GM12878 (cell line): ENCODE results near the gene MLIP. TPM values are rescaled to one million over a fixed set of nuclear protein-coding genes. Genes with fewer than 3 reads are reported as not detected.
"Not testable (repeated sequence)": the region's sequence is repeated elsewhere in the genome, so short reads cannot be mapped to it uniquely, and the experiment has no call there.

Experiments
- ATAC-seq: fragments of 200-7000 bp; cut with Tn5 transposase; 3 replicates; pipeline ENCODE4 v1.9.1; 2020; ENCODE audit warnings: mild to moderate bottlenecking, moderate library complexity
- BruUV-seq: library from RNA; stranded (reverse); fragments of 400-500 nt; replicated peaks from 2 replicates; lab custom pipeline; 2021; lab: Mats Ljungman, UMichigan
- CTCF ChIA-PET: fragments of 300-600 bp; sonication (Branson Sonifier 250); formaldehyde crosslinking; extraction: SDS; loops from one replicate; lab custom pipeline; 2021; ENCODE audit warnings: inconsistent platforms; lab: Yijun Ruan, JAX
- POLR2A ChIA-PET: fragments of 350-600 bp; formaldehyde crosslinking; extraction: SDS; loops from one replicate; lab custom pipeline; 2021; ENCODE audit warnings: inconsistent platforms; lab: Charles Lee
- RAD21 ChIA-PET: fragments of 300-600 bp; sonication (Branson Sonifier 250); formaldehyde crosslinking; loops from one replicate; lab custom pipeline; 2023; ENCODE audit warnings: antibody characterized with exemption; ENCODE audit not compliant: unreplicated experiment; lab: Charles Lee
- SMC1A ChIA-PET: fragments of 300-600 bp; sonication (Branson Sonifier 250); formaldehyde crosslinking; loops from one replicate; lab custom pipeline; 2023; ENCODE audit not compliant: unreplicated experiment, uncharacterized antibody; lab: Charles Lee
- DNase-seq: peaks from one replicate; pipeline ENCODE4 v3.0.0-alpha.2; 2011; ENCODE audit warnings: low read depth, low spot score
- FAIRE-seq: peaks from 3 replicates; lab custom pipeline; 2011; peaks lifted over from hg19 to GRCh38; lab: Jason Lieb, UNC
- H2AFZ ChIP-seq: 2 replicates; pipeline ENCODE4 v1.6.0; 2011; ENCODE audit warnings: low read depth, low read length, control low read depth; ENCODE audit not compliant: control insufficient read depth
- H3K27ac ChIP-seq: 2 replicates; pipeline ENCODE4 v1.5.1; 2011; ENCODE audit warnings: control low read depth; ENCODE audit not compliant: control insufficient read depth, insufficient read depth
- H3K27me3 ChIP-seq, 2 experiments: replicated peaks in 1 of 2; 2 replicates each; pipeline versions ENCODE4 v1.6.0 to v1.6.1; 2011; ENCODE audit warnings: low read length in 1 of 2; ENCODE audit not compliant: control insufficient read depth in 2 of 2, insufficient read depth in 2 of 2
- H3K36me3 ChIP-seq, 2 experiments: 2 replicates each; pipeline ENCODE4 v1.5.1; 2011; ENCODE audit warnings: low read length in 1 of 2; ENCODE audit not compliant: control insufficient read depth in 2 of 2, insufficient read depth in 2 of 2
- H3K4me1 ChIP-seq: 2 replicates; pipeline ENCODE4 v1.6.1; 2011; ENCODE audit warnings: mild to moderate bottlenecking, low read length, moderate library complexity, mixed read lengths; ENCODE audit not compliant: control insufficient read depth, insufficient read depth
- H3K4me2 ChIP-seq: 2 replicates; pipeline ENCODE4 v1.6.0; 2011; ENCODE audit warnings: control low read depth; ENCODE audit not compliant: control insufficient read depth, insufficient read depth
- H3K4me3 ChIP-seq: fragments of 200-600 bp; sonication (generic); 2 replicates; pipeline ENCODE4 v1.5.1; 2016
- H3K79me2 ChIP-seq: 2 replicates; pipeline ENCODE4 v1.6.0; 2011; ENCODE audit warnings: low read length; ENCODE audit not compliant: control insufficient read depth, insufficient read depth
- H3K9ac ChIP-seq: 2 replicates; pipeline ENCODE4 v1.8.0; 2011; ENCODE audit warnings: low read length, control low read depth, mixed read lengths; ENCODE audit not compliant: control insufficient read depth, insufficient read depth
- H3K9me3 ChIP-seq: replicated peaks from 3 replicates; pipeline ENCODE4 v1.5.1; 2011; ENCODE audit warnings: mild to moderate bottlenecking, low read length; ENCODE audit not compliant: control insufficient read depth, insufficient read depth
- H4K20me1 ChIP-seq: 2 replicates; pipeline ENCODE4 v1.6.0; 2011; ENCODE audit not compliant: control insufficient read depth, insufficient read depth
- ETV6 ChIP-seq, 2 experiments: fragments of 450-650 bp in 1 of 2; IDR thresholded peaks in 1 of 2; conservative IDR thresholded peaks in 1 of 2; 2 replicates each; pipeline ENCODE4 v1.6.1; 2014; ENCODE audit warnings: antibody characterized with exemption in 1 of 2, borderline replicate concordance in 1 of 2, low read depth in 1 of 2, mild to moderate bottlenecking in 1 of 2, moderate library complexity in 1 of 2
- JUNB ChIP-seq: IDR thresholded peaks from 2 replicates; pipeline ENCODE4 v1.6.1; 2016; ENCODE audit warnings: antibody characterized with exemption, mild to moderate bottlenecking
- TCF12 ChIP-seq: IDR thresholded peaks from 2 replicates; pipeline ENCODE4 v1.6.1; 2011; ENCODE audit warnings: low read depth, mild to moderate bottlenecking, low read length
- WGBS: methylation state at CpG from one replicate; pipeline ENCODE4 v1.1.6; 2016; ENCODE audit warnings: low lambda C conversion rate; ENCODE audit not compliant: insufficient replicate concordance, insufficient coverage; ENCODE audit errors: missing lambda C conversion rate; 5-methylcytosine and 5-hydroxymethylcytosine counted together
- in situ Hi-C: fragments of 300-500 bp; cut with MboI; formaldehyde crosslinking; loops from 9 replicates; pipeline ENCODE4 v1.14.3; 2018; ENCODE audit warnings: mixed read lengths
- intact Hi-C: fragments of 100-400 bp; cut with micrococcal nuclease; formaldehyde crosslinking; loops from one replicate; pipeline ENCODE4 v1.14.2; 2022; ENCODE audit not compliant: unreplicated experiment
- polyA plus RNA-seq, 11 experiments: library from polyadenylated mRNA; depleted of rRNA in 4 of 11; unstranded in 6 of 11; stranded (reverse) in 5 of 11; fragments of >200 nt; fragmentation: Nextera tagmentation in 4 of 11; fragmentation: Illumina TruSeq in 1 of 11; extraction: Ambion mirVana in 4 of 11; extraction: Trizol in 1 of 11; gene quantifications; 1 replicate in 1 of 11; 2 replicates in 10 of 11; pipeline versions ENCODE4 v1.2.1 to v1.2.3, GENCODE V29; 2011 to 2016; ENCODE audit warnings: inconsistent platforms in 2 of 11, missing spikeins in 2 of 11, low read depth in 1 of 11
- total RNA-seq, 4 experiments: library from RNA; depleted of rRNA in 3 of 4; stranded (reverse); fragments of >200 nt in 3 of 4; fragmentation: Illumina TruSeq in 1 of 4; extraction: Trizol in 1 of 4; gene quantifications; 2 replicates each; pipeline versions ENCODE4 v1.2.1 to v1.2.3, GENCODE V29; 2013 to 2021

The MLIP gene
- total and polyA plus RNA-seq, 10 of the 15 experiments (the other 5 are each of a cell fraction or from before 2014, with no cell fraction given): not detected

GRCh38 chr6:54206510-54206909 lies 95.3 kb downstream of the MLIP start:
- ATAC-seq: peak; percentile 40; the same call in 2 of the 3 replicates
- CTCF ChIA-PET: no interaction called here
- no peak overlapping the region for H3K4me2 ChIP-seq
- no peaks in the 10 kb centered on the region for H3K9me3 ChIP-seq
- H3K4me3 ChIP-seq: no peak overlapping the region
- no peak for FAIRE-seq
- H3K79me2 ChIP-seq: no peaks in the 10 kb centered on the region
- RAD21 ChIA-PET: no interaction called here
- no peaks in the 10 kb centered on the region for H3K36me3 ChIP-seq
- H3K4me1 ChIP-seq: no peaks in the 10 kb centered on the region
- H3K9ac ChIP-seq: no peak overlapping the region
- intact Hi-C loops (no loop called here), in situ Hi-C loops (no loop called here)
- no peak for DNase-seq
- POLR2A ChIA-PET: no interaction called here
- no TSS peak for BruUV-seq
- WGBS: 19% methylated on average over 2 of the region's 2 CpGs
- no peak overlapping the region for H2AFZ ChIP-seq
- TF ChIP-seq TCF12 (no peak), ETV6 (conservative IDR thresholded peaks at IDR 0.05 in 1 of 2, IDR thresholded peaks at IDR 0.05 in 1 of 2; ENCODE audit: borderline replicate concordance in 1 of 2, low read depth in 1 of 2) (peak in 1 of 2 experiments; percentile 65; a peak in 1 of 4 replicates), JUNB (peak; percentile 51)
- no peaks in the 10 kb centered on the region for H4K20me1 ChIP-seq
- no peak overlapping the region for H3K27ac ChIP-seq
- SMC1A ChIA-PET: no interaction called here
- H3K27me3 ChIP-seq: no peaks in the 10 kb centered on the region

DNA sequence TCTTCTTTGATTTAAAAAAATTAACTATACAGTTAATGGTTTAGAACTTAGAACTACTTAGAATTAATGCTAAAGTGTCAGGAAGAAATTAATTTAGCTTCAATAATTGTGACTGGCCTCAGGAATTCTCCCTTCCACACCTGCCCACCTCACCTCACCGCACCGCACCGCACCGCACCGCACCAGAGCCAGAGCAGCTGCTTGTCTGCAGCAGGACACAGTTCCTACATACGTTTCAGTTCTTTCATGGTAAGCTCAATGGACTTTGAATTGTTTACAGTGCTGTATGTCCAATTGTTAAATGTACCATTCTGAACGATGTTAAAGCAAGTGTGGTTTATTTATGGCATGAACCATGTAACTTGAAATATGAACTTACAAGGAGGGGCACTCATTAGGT lies 98.7 kb downstream of the MLIP start:
- H3K4me3 ChIP-seq, H4K20me1 ChIP-seq, H3K27ac ChIP-seq, H3K79me2 ChIP-seq, DNase-seq, H2AFZ ChIP-seq, SMC1A ChIA-PET, ATAC-seq, in situ Hi-C loops, H3K4me1 ChIP-seq, H3K9me3 ChIP-seq, H3K4me2 ChIP-seq, BruUV-seq, H3K9ac ChIP-seq, POLR2A ChIA-PET, CTCF ChIA-PET, H3K27me3 ChIP-seq, FAIRE-seq, intact Hi-C loops, H3K36me3 ChIP-seq, RAD21 ChIA-PET: not testable (repeated sequence)
- WGBS: 85% methylated on average over 5 of the region's 7 CpGs
